HG03575 (cell line): ENCODE results near the gene ALKBH4.
"Not testable (repeated sequence)": the region's sequence is repeated elsewhere in the genome, so short reads cannot be mapped to it uniquely, and the experiment has no call there.

Source experiments
- ATAC-seq: cut with Tn5 transposase; IDR thresholded peaks from one replicate; pipeline ENCODE4 v1.9.1; 2021; ENCODE audit not compliant: unreplicated experiment, insufficient number of reproducible peaks, low FRiP score; ENCODE audit errors: extremely low read depth

Gene ALKBH4

GRCh38 chr7:102410918-102411317 is 53.7 kb downstream of the ALKBH4 start:
- no peak for ATAC-seq

GRCh38 chr7:102410123-102410522 is 54.5 kb downstream of the ALKBH4 start:
- ATAC-seq = no peak

- ATAC-seq = no peak
These were observed 55.3 kb downstream of the ALKBH4 start for GRCh38 chr7:102409340-102409739.

- ATAC-seq = not testable (repeated sequence)
These were observed 56.1 kb downstream of the ALKBH4 start for GRCh38 chr7:102408530-102408929.

GRCh38 chr7:102407910-102408309 is 56.8 kb downstream of the ALKBH4 start:
- ATAC-seq = no peak
